Measurements from ENCODE around the gene OTUB1.

Gene OTUB1

GRCh38 chr11:64007160-64007628 lies 21.0 kb downstream of the OTUB1 start:
- DNase-seq: peak; percentile 18

DNA sequence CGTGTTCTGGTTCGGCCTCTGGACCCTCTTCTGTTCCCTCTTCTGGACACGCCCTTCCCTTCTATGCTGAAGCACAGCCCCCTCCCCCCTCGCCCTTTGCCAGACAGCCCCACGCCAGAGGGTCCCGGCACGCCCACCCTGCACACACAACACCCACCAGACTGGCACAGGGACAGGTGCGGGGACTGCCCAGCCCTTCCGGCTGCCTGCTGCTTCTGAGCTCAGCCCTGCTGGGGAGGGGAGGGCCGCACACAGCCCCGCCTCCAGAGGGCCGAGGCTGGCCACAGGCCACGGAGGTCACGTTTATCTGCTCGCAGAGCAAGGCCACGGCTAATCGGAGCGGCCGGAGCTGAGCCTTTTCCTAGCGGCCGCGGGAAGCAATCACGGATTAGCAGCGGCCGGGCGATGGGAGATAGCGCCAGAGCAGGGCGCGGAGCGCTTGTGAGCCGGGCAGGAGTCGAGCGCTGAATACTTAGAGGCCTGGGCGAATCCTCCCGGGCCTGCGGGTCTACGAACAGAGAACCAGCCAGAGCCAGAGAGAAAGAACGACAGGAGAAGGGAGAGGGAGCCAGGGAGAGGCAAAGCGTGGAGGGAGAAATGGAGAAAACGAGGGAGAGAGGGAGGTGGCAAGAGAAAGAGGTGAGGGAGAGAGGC lies 21.5 kb downstream of the OTUB1 start:
- peak; percentile 28 for DNase-seq

DNA sequence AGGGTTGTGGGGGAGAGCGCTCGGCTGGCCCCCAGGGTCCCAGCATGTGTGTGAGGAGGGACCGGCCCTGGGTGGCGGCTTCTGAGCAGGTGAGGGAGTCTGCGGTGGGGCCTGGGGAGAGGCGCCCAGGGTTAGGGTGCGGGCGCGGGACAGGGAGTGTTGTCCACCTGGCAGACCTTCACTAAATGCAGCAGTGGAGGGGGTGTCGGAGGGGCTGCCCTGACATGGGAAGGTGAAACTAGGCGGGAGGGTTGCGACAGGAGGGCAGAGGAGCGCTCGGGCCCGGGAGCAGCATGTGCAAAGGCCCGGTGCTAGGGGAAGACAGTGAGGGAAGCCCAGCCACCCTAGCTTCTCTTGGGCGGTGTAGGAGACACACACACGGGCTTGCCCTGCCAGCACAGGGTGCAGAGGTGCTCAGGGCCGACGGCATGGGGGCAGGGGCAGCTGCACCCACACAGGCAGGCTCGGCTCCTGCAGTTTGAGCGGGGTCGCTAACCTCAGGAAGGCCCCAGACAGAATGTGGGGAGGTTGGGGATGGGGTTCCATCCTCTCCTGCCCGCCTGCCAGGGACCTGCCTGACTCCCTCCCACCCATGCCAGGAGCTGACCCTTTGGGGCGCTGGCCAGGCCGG lies 22.2 kb downstream of the OTUB1 start:
- no peak for DNase-seq

DNA sequence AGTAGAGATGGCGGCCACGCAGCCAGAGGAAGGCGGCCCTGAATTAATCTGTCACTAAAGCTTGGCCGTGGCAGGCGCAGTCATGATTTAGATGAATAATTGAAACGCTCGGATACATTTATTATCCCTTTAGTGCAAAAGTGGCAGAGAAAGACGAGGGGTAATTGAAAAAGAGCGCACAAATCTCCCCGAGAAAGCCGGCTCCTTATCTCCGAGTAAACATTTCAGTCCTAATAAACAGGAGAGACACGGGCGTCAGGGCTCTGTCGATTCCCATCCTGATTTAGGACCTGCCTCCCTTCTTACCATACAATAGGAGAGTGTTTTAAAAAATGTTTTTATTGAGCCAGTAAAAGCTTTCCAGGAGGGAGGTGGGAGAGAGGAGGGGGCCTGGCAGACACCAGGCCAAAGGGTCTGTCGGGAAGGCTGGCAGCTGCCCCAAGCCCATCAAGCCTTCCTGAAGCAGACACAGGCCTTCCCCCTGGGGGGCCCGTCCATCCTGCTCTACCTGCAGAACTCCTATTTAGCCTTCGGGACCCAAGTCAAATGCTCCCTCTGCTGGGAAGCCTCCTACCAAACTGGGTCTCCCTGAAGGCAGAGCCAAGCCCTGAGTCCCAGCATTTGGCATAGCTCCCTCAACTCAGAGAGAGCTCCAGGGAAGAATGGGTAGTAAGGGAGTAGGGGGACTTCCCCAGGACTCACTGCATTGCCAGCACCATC lies 22.8 kb downstream of the OTUB1 start:
- no peak for DNase-seq

DNA sequence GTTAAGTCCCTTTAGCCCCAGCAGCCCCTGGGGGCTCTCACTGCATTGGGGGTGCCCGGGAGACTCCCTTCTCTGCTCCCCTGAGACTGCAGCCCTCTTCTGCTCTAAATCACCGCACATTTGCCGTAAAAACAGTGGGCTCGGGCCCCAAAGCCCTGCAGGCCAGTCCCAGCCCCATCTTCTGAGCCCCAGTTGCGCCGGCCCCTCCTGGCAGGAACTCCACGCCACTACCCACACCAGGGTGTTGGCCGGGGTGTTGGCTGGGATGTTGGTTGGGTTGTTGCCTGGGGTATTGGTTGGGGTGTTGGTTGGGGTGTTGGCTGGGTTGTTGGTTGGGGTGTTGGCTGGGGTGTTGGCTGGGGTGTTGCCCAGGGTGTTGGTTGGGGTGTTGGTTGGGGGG lies 23.5 kb downstream of the OTUB1 start:
- DNase-seq: no peak

- DNase-seq: no peak
Measured at GRCh38 chr11:64010783-64011182, 24.5 kb downstream of the OTUB1 start.

- no peak for DNase-seq
Measured at GRCh38 chr11:64011371-64011770, 25.1 kb downstream of the OTUB1 start.

- DNase-seq: no peak
Measured at GRCh38 chr11:64013141-64013896, 27.1 kb downstream of the OTUB1 start.

GRCh38 chr11:64014356-64014755 lies 28.1 kb downstream of the OTUB1 start:
- no peak for DNase-seq

GRCh38 chr11:64015510-64015909 lies 29.3 kb downstream of the OTUB1 start:
- no peak for DNase-seq

DNA sequence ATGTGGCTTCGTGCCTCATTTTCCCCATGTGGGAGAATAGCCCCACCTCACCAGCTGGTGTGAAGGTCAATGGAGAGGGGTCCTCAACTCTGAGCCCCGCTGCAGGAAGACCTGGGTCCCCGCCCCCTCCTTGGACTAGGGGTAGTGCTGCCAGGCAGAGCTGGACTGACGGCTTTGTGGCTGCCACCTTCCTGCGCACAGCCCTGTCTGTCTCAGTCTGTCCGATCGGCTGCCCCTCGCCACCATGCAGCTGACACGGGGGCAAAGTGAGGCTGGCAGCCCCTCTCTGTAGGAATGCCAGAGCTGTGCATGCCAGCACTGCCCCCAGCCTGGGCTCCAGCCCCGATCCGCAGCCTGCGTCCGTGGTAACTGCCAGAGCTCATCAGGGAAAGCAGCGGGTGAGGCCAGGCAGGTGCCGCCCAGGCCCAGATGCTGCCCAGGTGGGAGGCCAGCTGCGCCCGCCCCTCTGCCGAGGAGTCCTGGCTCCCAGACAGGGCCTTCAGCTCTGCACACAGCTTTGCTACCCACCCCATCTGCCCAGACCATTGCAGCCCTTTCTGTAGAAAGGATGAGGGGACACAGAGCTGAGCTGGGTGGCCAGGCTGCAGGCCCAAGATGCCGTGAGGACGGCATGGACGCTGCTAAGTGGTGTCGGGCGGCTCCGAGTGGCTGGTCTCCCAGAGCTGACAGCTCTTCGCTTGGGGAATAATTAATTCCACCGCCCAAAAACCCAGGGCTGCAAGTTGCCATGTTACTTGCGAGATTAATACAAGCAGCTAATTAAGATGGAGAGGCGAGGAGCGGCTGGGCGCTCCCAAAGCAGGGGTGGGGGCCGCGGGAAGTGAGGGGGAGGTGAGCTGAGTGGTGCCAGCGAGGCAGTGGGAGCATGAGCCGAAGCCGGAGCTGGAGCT lies 30.0 kb downstream of the OTUB1 start:
- no peak for DNase-seq

DNA sequence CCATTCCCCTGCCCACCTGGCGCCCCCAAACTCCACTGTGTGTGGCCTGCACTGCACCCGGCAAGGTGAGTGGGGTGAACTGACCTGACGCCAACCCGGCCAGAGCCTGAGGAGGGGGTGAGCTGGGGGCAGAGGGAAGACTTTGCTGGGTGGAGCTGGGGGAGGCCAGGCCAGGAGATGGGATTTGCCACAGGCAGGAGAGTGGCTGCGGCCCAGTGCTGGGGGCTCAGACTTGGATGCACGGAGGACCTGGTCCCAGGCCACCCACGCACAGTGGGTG lies 31.6 kb downstream of the OTUB1 start:
- no peak for DNase-seq

- DNase-seq: no peak
Measured at GRCh38 chr11:64018310-64018709, 32.1 kb downstream of the OTUB1 start.

- no peak for DNase-seq
Measured at GRCh38 chr11:64019106-64020037, 33.1 kb downstream of the OTUB1 start.

- no peak for DNase-seq
Measured at GRCh38 chr11:64020976-64021756, 34.9 kb downstream of the OTUB1 start.

DNA sequence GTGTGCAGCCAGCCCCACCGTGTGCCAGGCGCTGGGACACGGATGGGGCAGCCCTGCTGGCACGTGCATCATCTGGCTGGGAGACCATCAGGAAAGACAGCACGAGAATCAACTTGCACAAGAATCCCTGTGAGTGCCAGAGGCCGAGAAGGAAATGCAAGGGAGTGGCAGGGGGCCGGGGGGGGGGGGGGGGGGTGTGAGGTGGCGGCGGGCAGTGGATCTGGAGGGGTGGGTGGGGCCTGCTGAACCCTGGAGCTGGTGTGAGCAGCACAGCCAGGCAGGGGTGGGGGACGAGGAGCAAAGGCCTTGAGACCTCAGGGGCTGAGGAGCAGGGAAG lies 35.5 kb downstream of the OTUB1 start:
- no peak for DNase-seq

GRCh38 chr11:64022125-64022784 lies 36.0 kb downstream of the OTUB1 start:
- no peak for DNase-seq

GRCh38 chr11:64023712-64024710 lies 37.8 kb downstream of the OTUB1 start:
- DNase-seq: no peak

GRCh38 chr11:64025205-64025604 lies 39.0 kb downstream of the OTUB1 start:
- no peak for DNase-seq
